ENCODE measurements around the gene C10orf71.
A peak's percentile ranks its signal among the peaks of the same experiment; 100 is the strongest.

Gene C10orf71

GRCh38 chr10:49333192-49333591, 34.2 kb downstream of the C10orf71 start:
- DNase-seq (ENCODE audit: low spot score): no peak

DNA sequence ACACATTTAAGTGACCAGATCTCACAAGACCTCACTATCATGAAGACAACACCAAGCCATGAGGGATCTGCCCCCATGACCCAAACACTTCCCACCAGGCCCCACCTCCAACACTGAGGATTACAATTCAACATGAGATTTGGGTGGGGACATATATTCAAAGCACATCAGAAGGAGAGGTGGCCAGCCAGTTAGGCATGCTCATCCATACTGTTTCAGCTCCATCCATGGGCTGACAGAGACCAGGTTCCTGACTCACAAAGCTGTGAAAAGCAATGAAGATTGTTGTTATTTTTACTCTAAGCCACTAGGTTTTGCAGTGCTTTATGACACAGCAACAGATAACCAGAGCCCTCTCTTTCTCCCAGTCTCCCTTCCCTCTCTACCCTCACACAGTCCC, 36.0 kb downstream of the C10orf71 start:
- DNase-seq (ENCODE audit: low spot score): no peak

DNA sequence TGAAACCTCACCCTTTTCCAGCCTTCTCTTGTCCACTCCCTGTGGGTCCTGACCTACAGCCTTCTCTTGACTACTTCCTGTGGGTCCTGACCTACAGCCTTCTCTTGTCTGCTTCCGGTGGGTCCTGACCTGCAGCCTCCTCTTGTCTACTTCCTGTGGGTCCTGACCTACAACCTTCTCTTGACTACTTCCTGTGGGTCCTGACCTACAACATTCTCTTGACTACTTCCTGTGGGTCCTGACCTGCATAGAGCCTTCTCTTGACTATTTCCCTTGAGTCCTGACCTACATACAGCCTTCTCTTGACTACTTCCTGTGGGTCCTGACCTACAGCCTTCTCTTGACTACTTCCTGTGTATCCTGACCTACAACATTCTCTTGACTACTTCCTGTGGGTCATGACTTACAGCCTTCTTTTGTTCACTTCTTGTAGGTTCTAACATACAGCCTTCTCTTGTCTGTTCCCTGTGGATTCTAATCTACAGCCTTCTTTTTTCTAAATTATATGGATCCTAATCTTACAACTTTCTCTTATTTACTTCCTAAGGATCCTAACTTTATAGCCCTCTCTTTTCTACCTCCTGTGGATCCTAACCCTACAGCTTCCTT, 36.5 kb downstream of the C10orf71 start:
- DNase-seq (ENCODE audit: low spot score): peak; percentile 3

- DNase-seq (ENCODE audit: low spot score): no peak
These were observed 39.6 kb downstream of the C10orf71 start for GRCh38 chr10:49338604-49339003.

GRCh38 chr10:49344840-49345239, 45.9 kb downstream of the C10orf71 start:
- no peak for DNase-seq (ENCODE audit: low spot score)

DNA sequence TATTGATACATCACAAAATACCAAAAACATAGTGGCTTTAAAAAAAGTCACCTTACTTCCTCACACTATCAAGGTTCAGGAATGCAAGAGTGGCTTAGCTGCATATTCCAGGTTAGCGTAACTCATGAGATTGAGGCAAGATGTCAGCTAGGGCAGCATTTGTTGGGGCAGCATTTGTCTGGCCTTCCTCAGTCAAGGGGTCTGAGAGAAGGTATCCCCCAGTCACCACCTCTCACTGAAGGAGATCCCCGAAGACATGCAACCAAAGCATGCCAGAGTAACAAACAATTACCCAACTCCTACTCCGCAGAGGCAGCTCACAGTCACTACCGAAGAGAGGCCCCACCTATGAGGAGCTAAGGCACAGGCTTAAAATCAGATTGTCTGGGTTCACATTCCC, 48.4 kb downstream of the C10orf71 start:
- no peak for DNase-seq (ENCODE audit: low spot score)

DNA sequence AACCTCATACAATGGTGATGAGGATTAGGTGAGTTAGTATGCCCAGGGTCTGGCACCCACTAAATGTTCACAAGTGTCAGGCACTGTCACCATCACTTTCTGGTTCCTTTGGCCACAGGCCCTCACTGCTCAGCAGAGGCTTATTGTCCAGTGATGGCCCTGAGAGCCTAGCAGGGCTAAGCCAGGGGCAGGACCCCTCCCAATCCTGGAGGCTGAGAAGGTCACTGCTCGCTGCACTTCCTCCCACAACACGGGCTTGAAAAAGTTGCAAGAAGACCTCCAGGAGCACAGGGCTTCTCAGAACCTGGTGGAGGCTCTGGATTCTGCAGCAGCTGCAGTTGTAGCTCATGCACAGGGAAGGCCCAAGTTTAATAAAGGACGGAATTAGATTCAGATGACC, 48.9 kb downstream of the C10orf71 start:
- DNase-seq (ENCODE audit: low spot score): no peak

DNA sequence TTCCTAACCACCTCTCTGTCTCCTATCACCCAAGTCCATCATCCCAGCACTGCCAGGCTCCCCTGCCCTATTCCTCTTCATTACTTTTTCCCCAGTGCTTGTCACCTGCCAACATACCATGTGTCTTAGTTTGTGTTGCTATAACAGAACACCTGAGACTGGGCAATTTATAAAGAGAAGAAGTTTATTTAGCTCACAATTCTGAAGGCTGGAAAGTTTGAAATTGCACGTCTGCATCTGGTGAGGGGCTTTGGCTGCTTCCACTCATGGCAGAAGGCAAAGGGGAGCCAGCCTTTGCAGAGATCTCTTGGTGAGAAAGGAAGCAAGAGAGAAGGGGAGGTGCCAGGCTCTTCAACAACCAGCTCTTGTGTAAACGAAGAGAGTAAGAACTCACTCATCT, 49.6 kb downstream of the C10orf71 start:
- no peak for DNase-seq (ENCODE audit: low spot score)

DNA sequence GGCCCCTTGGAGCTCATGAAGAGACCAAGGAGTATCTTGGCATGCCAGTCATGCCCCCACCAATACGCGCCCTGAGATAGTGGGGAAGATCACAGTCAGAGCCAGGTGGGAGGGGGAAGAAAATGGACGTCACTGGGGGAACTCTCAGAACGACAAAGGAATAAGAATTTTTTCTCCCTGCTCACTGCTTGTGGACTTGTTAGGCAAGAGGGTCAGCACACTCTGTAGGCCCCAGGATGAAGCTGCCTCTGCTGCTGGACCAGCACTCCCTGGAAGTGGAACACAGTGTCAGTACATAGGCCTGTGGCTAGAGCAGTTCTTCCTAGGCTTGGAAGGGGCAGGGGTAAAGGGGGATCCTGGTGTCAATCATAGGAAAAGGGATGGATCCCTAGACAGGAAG, 50.4 kb downstream of the C10orf71 start:
- DNase-seq (ENCODE audit: low spot score): no peak

DNA sequence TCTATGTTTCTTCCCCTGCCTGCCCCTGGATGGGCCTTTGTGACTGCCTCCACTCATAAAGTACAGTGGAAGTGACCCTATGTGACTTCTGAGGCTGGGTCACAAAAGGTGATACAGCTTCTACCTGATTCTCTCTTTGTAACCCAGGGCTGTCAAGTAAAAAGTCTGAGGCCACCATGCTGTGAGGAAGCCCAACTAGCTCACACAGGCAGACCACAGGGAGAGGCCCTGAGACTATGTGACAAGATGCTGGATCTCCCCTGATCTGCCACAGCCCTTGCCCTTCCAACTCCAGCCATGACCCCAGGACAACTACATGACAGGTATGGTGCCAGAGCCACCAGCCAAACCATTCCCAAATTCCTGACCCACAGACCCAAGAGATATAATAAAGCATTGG, 51.2 kb downstream of the C10orf71 start:
- no peak for DNase-seq (ENCODE audit: low spot score)

- DNase-seq (ENCODE audit: low spot score): no peak
These were observed 52.0 kb downstream of the C10orf71 start for GRCh38 chr10:49350846-49351532.

DNA sequence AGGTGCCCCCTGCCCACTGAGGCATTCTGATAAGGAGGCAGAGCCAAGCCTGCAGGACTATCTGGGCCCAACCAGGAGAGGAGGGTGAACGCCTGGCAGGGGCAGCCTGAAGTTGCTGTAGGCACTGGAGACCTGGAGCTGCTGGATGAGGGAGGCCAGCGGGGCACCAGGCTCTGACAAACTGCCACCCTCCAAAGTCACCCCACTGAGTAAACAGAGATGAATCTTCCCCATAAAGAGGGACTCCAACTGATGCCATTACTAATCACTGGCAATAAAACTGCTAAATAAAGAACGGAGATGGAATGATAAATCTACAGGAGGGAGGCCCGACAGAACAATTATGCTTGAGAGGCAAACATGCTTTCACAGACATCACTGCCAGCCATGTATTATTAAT, 52.7 kb downstream of the C10orf71 start:
- no peak for DNase-seq (ENCODE audit: low spot score)

- DNase-seq (ENCODE audit: low spot score): no peak
These were observed 53.4 kb downstream of the C10orf71 start for GRCh38 chr10:49352323-49352722.

DNA sequence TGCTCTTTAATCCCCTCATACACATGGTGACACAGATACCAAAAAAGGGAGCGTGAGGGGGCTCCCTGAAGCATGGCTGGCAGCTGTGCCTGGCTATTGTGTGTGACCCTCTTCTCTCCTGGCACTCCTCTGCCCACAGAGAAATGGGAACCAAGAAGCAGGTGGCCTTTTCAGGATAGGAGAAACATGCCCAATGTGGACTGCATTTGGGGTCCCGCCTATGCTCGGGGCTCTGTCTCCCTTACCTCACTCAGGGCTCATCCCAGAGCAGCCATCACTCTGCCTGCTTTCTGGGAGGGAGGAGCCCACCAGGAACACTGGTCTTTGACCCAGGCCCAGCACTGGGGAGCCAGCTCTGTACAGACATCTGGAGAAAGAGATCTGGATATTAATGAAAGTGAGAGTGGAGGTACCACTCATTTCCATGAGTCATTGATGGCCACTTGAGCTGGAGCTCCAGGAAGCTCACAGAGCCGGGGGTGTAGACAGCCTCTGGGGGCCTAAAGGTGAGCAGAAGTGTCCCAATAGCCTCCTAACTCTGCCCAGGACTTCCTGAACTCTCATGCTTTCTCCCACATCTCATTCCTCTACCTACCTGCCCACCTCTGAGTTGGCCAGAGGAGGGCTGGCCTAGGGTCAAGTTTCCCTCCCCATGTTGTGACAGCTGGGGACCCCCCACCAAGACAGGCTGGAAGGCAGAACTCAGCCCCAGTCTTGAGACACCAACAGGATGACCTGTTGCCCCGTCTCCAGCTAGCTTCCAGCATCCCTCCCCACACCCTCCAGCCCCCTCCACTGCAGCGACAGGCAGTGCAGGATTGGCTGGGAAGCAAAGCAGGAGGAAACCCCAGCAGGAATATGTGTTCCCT, 54.3 kb downstream of the C10orf71 start:
- no peak for DNase-seq (ENCODE audit: low spot score)

- DNase-seq (ENCODE audit: low spot score): no peak
These were observed 55.1 kb downstream of the C10orf71 start for GRCh38 chr10:49353895-49354566.

DNA sequence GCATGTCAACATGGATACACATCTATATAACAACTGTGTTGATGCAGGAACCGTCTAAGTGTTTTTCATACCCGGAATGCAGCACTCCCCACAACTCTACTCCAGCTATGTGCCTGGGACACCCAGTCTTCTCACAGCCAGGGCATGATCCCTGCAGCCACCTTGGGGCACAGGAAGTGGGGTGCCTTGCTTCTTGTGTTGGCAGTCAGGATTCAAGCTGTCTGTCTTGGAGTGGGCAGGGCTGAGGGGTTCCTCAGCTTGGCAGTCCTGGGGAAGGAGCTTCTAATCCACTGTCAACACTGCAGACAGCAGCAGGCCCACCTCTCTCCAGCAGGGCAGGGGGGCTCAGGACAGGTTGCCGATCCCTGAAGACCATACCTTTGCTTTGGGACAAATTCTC, 55.6 kb downstream of the C10orf71 start:
- no peak for DNase-seq (ENCODE audit: low spot score)

DNA sequence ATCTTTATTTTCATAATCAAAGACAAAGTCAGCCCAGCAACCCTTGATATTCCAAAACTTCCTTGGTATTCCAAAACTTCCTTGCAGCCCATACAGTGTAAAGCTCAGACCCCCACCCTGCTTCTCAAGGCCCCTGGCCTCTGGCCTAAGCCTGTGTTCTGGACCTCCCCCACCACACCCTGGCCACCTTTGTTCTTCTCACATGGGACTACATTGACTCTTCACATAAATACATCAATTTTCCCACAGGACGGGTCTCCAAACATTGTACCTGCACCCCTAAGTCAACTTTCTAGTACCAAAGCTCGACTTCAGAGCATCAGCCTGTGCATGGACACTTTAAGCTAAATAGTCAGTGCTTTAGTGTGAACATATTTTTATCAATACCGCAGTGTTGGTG, 56.3 kb downstream of the C10orf71 start:
- DNase-seq (ENCODE audit: low spot score): no peak

DNA sequence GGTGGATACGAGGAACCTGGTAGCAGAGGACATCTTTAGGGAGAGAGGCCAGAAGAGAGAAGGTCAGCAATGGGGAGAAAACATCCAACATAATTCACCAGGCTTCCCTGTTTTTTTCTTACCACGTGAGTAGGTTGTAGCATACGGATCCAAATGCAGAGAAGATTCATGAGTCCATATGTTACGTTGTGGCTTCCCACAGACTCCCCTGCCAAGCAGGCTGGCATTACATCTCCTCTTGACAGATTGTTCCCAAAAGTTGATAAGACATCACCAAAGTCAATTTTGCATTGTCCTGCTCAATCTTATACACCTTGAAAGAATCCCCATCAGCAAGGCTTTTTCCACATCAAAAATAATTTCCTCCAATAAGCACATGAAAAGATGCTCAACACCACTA, 57.2 kb downstream of the C10orf71 start:
- DNase-seq (ENCODE audit: low spot score): no peak

DNA sequence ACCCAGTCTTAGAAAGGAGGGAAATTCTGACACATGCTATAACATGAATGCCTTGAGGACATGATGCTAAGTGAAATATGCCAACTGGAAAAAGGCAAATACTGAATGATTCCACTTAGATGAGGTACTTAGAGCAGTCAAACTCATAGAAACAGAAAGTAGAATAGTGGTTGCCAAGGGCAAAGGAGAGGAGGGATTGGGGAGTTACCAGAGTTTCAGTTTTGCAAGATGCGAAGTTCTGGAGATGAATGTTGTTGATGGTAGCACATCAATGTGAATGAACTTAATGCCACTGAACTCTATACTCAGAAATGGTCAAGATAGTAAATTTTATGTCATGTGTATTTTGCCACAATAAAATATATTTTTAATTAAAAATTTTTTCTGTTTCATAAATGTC, 58.0 kb downstream of the C10orf71 start:
- DNase-seq (ENCODE audit: low spot score): no peak

- no peak for DNase-seq (ENCODE audit: low spot score)
These were observed 58.9 kb downstream of the C10orf71 start for GRCh38 chr10:49357910-49358309.

DNA sequence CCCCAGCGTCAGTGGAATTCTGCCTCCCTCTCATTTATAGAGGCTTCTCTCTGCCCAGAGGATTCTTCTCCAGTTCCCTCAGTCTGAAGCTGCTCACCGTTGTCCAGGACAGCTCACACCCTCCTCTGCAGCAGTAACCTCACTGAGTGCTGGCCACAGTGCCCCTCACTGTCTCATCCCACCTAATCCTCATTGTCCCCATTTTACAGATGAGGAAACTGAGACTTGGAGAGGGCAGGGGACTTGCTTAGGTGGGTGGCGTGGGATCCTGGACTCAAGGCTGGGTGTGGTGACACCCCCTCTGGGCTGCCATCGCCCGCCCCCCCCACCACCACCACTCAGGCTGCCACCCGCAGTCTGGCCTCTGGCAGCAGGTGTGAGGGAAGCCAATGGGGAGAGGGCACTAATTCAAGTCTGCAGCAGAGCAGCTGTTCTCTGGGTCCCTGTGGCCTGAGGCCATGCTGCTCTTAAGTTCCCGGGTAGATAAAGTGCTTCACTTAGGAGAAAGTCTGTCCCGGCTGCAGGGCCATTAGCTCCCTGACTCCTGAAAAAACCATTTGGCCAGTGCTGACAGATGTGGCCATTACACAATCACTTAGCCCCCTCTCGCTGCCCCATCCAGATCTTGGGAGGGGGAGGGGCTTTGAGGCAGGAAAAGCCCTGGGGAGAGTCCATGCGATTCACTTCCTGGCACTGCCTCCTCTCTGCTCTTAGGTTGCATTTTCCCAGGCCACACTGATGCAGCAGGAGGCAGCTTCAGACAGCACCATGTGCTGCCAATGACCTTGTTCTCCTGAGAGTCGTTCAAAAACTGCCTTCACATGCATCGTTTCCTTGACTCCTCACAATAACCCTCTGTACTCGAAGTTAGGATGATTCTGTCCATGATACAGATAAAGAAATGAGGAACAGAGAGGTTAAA, 60.6 kb downstream of the C10orf71 start:
- DNase-seq (ENCODE audit: low spot score): no peak
